Panc1 (cell line): ENCODE data around the gene APOLD1. TPM values are rescaled to one million over a fixed set of nuclear protein-coding genes. Genes with fewer than 3 reads are reported as not detected.

Experiments used
- ATAC-seq: fragments of 200-7000 bp; cut with Tn5 transposase; 2 replicates; pipeline ENCODE4 v1.9.1; 2020; ENCODE audit warnings: mild to moderate bottlenecking, moderate library complexity
- BruUV-seq: library from RNA; stranded (reverse); fragments of 400-500 nt; replicated peaks from 2 replicates; lab custom pipeline; 2021; lab: Mats Ljungman, UMichigan
- CTCF ChIA-PET: fragments of 300-600 bp; sonication (Branson Sonifier 250); formaldehyde crosslinking; loops from one replicate; lab custom pipeline; 2022; ENCODE audit warnings: antibody characterized with exemption; lab: Charles Lee
- POLR2A ChIA-PET: fragments of 300-600 bp; sonication (Branson Sonifier 250); formaldehyde crosslinking; loops from one replicate; lab custom pipeline; 2022; ENCODE audit warnings: antibody characterized with exemption; lab: Charles Lee
- DNase-seq: peaks from one replicate; pipeline ENCODE4 v3.0.0-alpha.2; 2010; ENCODE audit warnings: low read depth, low spot score
- H3K27ac ChIP-seq: 2 replicates; pipeline ENCODE4 v1.5.1; 2011; ENCODE audit warnings: mild to moderate bottlenecking, low read length, inconsistent platforms
- H3K27me3 ChIP-seq: fragments of 200-500 bp; sonication (Bioruptor generic); 2 replicates; pipeline ENCODE4 v1.6.0; 2014; ENCODE audit warnings: low read length, inconsistent platforms; ENCODE audit not compliant: control insufficient read depth, insufficient read depth
- H3K36me3 ChIP-seq: fragments of 200-500 bp; sonication (Bioruptor generic); 2 replicates; pipeline ENCODE4 v1.5.1; 2014; ENCODE audit warnings: inconsistent platforms, mild to moderate bottlenecking, low read length, moderate library complexity; ENCODE audit not compliant: control insufficient read depth, insufficient read depth
- H3K4me1 ChIP-seq: 2 replicates; pipeline ENCODE4 v1.5.1; 2011; ENCODE audit warnings: inconsistent platforms, mild to moderate bottlenecking, low read length, moderate library complexity; ENCODE audit not compliant: control insufficient read depth, insufficient read depth
- H3K4me3 ChIP-seq, 2 experiments: 2 replicates each; pipeline ENCODE4 v1.5.1; 2011 to 2012; ENCODE audit warnings: low read depth in 2 of 2, low read length in 2 of 2, mild to moderate bottlenecking in 2 of 2, inconsistent platforms in 1 of 2, moderate library complexity in 1 of 2
- H3K9me3 ChIP-seq: fragments of 200-500 bp; sonication (Bioruptor generic); 2 replicates; pipeline ENCODE4 v1.5.1; 2014; ENCODE audit warnings: low read depth, mild to moderate bottlenecking, inconsistent platforms, low read length, moderate library complexity; ENCODE audit not compliant: control insufficient read depth, insufficient read depth
- POLR2AphosphoS5 ChIP-seq: IDR thresholded peaks from 2 replicates; pipeline ENCODE4 v1.6.1; 2012; ENCODE audit warnings: mild to moderate bottlenecking, low read depth, low read length, moderate library complexity
- SIN3A ChIP-seq: IDR thresholded peaks from 2 replicates; pipeline ENCODE4 v1.6.1; 2012; ENCODE audit warnings: low read depth, mild to moderate bottlenecking, low read length, moderate library complexity, borderline replicate concordance; ENCODE audit not compliant: insufficient read depth
- TCF7L2 ChIP-seq: IDR thresholded peaks from 2 replicates; pipeline ENCODE4 v1.6.1; 2011; ENCODE audit warnings: mild to moderate bottlenecking, low read depth, low read length, inconsistent platforms
- in situ Hi-C: cut with HindIII; loops from 2 replicates; pipeline ENCODE4 v1.10.0; 2016; ENCODE audit warnings: low sequenced_read_pairs, low pct_unique_long_range_greater_than_20kb
- intact Hi-C: fragments of 100-400 bp; cut with micrococcal nuclease; formaldehyde crosslinking; loops from one replicate; pipeline ENCODE4 v1.10.0; 2022; ENCODE audit not compliant: unreplicated experiment
- total RNA-seq: library from RNA; stranded (reverse); gene quantifications from one replicate; pipeline ENCODE4 v1.2.1, GENCODE V29; 2021; ENCODE audit not compliant: unreplicated experiment
- TF ChIP-seq, protein P1 (sequence below), 2 experiments: IDR thresholded peaks; 2 replicates each; pipeline ENCODE4 v1.6.1; 2011 to 2012; ENCODE audit warnings: low read depth in 2 of 2, control low read depth in 1 of 2, low read length in 1 of 2, mild to moderate bottlenecking in 1 of 2, moderate library complexity in 1 of 2; ENCODE audit not compliant: insufficient read depth in 1 of 2
- TF ChIP-seq, protein P2 (sequence below): fragments of 450-650 bp; IDR thresholded peaks from 2 replicates; pipeline ENCODE4 v1.5.1; 2017; ENCODE audit warnings: mild to moderate bottlenecking

APOLD1 gene
- total RNA-seq, 1 experiment from 2014 or later: 4.1 TPM

DNA sequence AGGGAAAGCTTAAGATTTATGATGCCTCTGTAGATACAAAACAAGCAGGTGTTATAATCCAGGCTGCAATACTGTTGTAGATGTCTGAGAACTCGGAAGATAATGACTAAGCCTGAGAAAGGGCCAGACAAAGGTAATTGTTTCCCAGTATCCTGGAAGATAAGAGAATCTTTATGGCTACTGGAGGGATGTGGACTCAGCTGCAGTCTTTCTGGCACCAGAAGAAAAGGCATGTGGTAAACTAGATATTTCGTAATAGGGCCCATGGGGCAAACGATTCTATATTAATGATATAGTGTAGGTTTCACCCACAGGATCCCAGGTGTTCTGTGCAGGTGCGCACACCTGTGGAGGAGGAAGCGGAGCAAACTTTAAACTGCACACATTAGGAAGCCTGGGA is 9.2 kb upstream of the APOLD1 start:
- BruUV-seq: no TSS peak
- Histone ChIP-seq H3K4me3 (no peak overlapping the region), H3K27ac (no peak overlapping the region), H3K36me3 (no peaks in the 10 kb centered on the region), H3K27me3 (no peaks in the 10 kb centered on the region), H3K4me1 (peaks cover 11% of the 10 kb centered on the region), H3K9me3 (0 out of 2 replicates have a peak, but pooled peaks cover 3% of the 10 kb centered on the region)
- CTCF ChIA-PET: interaction anchor here (0.8 kb wide), 1 partner anchor 502 kb away, joined by 3 read pairs; no protein-coding TSS in a partner anchor
- intact Hi-C loops (no loop called here), in situ Hi-C loops (no loop called here)
- ATAC-seq (0 out of 2 replicates have a peak, but pooled peaks have one; percentile 44), DNase-seq (no peak)
- POLR2A ChIA-PET: interaction anchor here (0.9 kb wide), 1 partner anchor 17 kb away, joined by 22 read pairs; no protein-coding TSS in a partner anchor
- no peak for TF ChIP-seq POLR2AphosphoS5
- peak; percentile 69 for TF ChIP-seq TCF7L2
- no peak for TF ChIP-seq SIN3A
- TF ChIP-seq, protein P1, sequence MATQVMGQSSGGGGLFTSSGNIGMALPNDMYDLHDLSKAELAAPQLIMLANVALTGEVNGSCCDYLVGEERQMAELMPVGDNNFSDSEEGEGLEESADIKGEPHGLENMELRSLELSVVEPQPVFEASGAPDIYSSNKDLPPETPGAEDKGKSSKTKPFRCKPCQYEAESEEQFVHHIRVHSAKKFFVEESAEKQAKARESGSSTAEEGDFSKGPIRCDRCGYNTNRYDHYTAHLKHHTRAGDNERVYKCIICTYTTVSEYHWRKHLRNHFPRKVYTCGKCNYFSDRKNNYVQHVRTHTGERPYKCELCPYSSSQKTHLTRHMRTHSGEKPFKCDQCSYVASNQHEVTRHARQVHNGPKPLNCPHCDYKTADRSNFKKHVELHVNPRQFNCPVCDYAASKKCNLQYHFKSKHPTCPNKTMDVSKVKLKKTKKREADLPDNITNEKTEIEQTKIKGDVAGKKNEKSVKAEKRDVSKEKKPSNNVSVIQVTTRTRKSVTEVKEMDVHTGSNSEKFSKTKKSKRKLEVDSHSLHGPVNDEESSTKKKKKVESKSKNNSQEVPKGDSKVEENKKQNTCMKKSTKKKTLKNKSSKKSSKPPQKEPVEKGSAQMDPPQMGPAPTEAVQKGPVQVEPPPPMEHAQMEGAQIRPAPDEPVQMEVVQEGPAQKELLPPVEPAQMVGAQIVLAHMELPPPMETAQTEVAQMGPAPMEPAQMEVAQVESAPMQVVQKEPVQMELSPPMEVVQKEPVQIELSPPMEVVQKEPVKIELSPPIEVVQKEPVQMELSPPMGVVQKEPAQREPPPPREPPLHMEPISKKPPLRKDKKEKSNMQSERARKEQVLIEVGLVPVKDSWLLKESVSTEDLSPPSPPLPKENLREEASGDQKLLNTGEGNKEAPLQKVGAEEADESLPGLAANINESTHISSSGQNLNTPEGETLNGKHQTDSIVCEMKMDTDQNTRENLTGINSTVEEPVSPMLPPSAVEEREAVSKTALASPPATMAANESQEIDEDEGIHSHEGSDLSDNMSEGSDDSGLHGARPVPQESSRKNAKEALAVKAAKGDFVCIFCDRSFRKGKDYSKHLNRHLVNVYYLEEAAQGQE (IDR thresholded peaks at IDR 0.05; ENCODE audit: insufficient read depth in 1 of 2, low read depth in 2 of 2, low read length in 1 of 2): no peak
- TF ChIP-seq, protein P2, sequence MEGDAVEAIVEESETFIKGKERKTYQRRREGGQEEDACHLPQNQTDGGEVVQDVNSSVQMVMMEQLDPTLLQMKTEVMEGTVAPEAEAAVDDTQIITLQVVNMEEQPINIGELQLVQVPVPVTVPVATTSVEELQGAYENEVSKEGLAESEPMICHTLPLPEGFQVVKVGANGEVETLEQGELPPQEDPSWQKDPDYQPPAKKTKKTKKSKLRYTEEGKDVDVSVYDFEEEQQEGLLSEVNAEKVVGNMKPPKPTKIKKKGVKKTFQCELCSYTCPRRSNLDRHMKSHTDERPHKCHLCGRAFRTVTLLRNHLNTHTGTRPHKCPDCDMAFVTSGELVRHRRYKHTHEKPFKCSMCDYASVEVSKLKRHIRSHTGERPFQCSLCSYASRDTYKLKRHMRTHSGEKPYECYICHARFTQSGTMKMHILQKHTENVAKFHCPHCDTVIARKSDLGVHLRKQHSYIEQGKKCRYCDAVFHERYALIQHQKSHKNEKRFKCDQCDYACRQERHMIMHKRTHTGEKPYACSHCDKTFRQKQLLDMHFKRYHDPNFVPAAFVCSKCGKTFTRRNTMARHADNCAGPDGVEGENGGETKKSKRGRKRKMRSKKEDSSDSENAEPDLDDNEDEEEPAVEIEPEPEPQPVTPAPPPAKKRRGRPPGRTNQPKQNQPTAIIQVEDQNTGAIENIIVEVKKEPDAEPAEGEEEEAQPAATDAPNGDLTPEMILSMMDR: no peak

DNA sequence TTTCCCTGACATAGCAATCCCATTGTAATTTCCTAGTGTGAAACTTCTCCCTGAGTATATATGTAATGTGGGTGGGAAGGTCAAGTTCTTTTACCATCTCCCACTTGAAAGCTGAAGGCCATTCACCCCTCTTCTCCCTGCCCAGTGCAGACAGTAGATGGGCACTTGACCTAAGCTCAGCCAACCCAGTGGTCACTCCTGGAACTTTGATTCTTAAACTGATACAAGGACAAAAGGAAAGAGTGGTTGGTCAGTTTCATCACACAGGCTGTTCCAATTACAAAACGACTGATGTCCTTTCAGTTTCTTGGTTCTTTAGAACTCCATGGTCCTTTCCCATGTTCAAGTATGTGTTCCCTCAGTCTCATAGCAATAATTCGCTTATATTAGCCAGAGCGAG is 8.4 kb upstream of the APOLD1 start:
- 0 out of 2 replicates have a peak overlapping the region, but pooled peaks have one; percentile 23 for H3K27ac ChIP-seq
- ChIA-PET CTCF (no interaction called here), POLR2A (interaction anchor here (0.6 kb wide), 1 partner anchor 44 kb away, joined by 3 read pairs; no protein-coding TSS in a partner anchor)
- H3K4me3 ChIP-seq: no peak overlapping the region
- in situ Hi-C loops (no loop called here), intact Hi-C loops (no loop called here)
- TF ChIP-seq POLR2AphosphoS5 (no peak), TCF7L2 (no peak)
- ATAC-seq (no peak; the same call in 1 of the 2 replicates), DNase-seq (no peak)
- H3K4me1 ChIP-seq: peaks cover 11% of the 10 kb centered on the region
- H3K36me3 ChIP-seq: no peaks in the 10 kb centered on the region
- no TSS peak for BruUV-seq
- H3K9me3 ChIP-seq: no peaks in the 10 kb centered on the region
- no peaks in the 10 kb centered on the region for H3K27me3 ChIP-seq

DNA sequence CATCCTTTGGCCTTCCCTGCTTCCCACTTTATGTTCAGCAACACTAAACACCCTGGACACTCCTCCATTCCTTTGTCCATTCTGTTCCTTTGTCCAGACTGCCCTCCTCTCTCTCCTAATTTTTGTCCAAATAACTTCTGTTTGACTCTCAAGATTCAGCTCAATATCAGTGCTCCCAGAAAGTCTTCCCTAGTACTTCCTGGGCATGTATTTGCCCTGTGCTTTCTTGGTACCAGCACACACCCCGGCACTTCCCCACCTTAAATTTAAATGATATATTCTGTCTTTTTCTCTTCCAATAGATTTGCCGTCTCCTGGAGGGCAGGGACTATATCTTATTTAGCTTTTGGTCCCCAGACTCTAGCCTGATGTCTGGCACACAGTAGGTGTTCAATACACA is 6.5 kb upstream of the APOLD1 start:
- intact Hi-C loops: no loop called here
- no TSS peak for BruUV-seq
- Histone ChIP-seq H3K27me3 (no peaks in the 10 kb centered on the region), H3K4me1 (peaks cover 11% of the 10 kb centered on the region), H3K4me3 (no peak overlapping the region), H3K27ac (peak overlapping the region; percentile 73; the same call in 1 of the 2 replicates), H3K36me3 (no peaks in the 10 kb centered on the region), H3K9me3 (no peaks in the 10 kb centered on the region)
- no peak for DNase-seq
- TF ChIP-seq POLR2AphosphoS5 (no peak), TCF7L2 (no peak), SIN3A (no peak)
- TF ChIP-seq, protein P2: no peak
- TF ChIP-seq, protein P1 (IDR thresholded peaks at IDR 0.05; ENCODE audit: insufficient read depth in 1 of 2, low read depth in 2 of 2, low read length in 1 of 2): no peak
- in situ Hi-C loops: no loop called here
- ChIA-PET CTCF (no interaction called here), POLR2A (interaction anchor here (0.6 kb wide), 1 partner anchor 51 kb away, joined by 3 read pairs; no protein-coding TSS in a partner anchor)
- no peak for ATAC-seq
